ENCODE results near the gene C19orf67. TPM values are rescaled to one million over a fixed set of nuclear protein-coding genes. Genes with fewer than 3 reads are reported as not detected.

The C19orf67 gene
- polyA plus RNA-seq, 1 donor (not counting 4 experiments of a cell fraction or from before 2014, with no cell fraction given), result not detected

DNA sequence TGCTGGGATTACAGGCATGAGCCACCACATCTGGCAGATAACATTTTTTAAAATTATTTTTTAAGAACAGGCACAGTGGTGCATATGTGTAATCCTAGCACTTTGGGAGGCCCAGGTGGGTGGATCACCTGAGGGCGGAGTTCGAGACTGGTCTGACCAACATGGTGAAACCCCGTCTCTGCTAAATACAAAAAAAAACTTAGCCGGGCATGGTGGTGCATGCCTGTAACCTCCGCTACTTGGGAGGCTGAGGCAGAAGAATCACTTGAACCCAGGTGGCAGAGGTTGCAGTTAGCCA, 23.1 kb downstream of the C19orf67 start:
- no peaks in the 10 kb centered on the region for H3K9me3 ChIP-seq (ENCODE audit: control insufficient read depth, low read depth, low read length)
- DNase-seq (ENCODE audit: low read depth, low spot score) (no peak), FAIRE-seq (no peak)
- H3K9me1 ChIP-seq (ENCODE audit: control insufficient read depth, extremely low read depth, insufficient read depth, low read length), result no peaks in the 10 kb centered on the region
- dilution Hi-C loops (cut with MboI; ENCODE audit: extremely low pct_ligation_motif_present, low sequenced_read_pairs), result no loop called here
- no peak for TF ChIP-seq EZH2 (IDR thresholded peaks at IDR 0.05; ENCODE audit: low read length)
- no peak for TF ChIP-seq CTCF (optimal IDR thresholded peaks at IDR 0.05 in 1 of 3, IDR thresholded peaks at IDR 0.05 in 1 of 3, conservative IDR thresholded peaks at IDR 0.05 in 1 of 3; ENCODE audit: extremely low read depth in 1 of 3, insufficient read depth in 2 of 3, low read length in 3 of 3)
- H3K27me3 ChIP-seq (ENCODE audit: control insufficient read depth, extremely low read depth, insufficient read depth, low read length), result peaks cover 30% of the 10 kb centered on the region
- H3K27ac ChIP-seq (ENCODE audit: control insufficient read depth, insufficient read depth, low read length), result no peak overlapping the region
- H2AFZ ChIP-seq (ENCODE audit: control insufficient read depth, low read length), result no peak overlapping the region
- no peaks in the 10 kb centered on the region for H4K20me1 ChIP-seq (ENCODE audit: control insufficient read depth, extremely low read depth, insufficient read depth, low read length)
- no peak overlapping the region for H3K9ac ChIP-seq (ENCODE audit: control insufficient read depth, extremely low read depth, insufficient read depth, low read length)
- no peaks in the 10 kb centered on the region for H3K4me1 ChIP-seq (ENCODE audit: control insufficient read depth, extremely low read depth, insufficient read depth, low read length)
- no peak overlapping the region for H3K4me2 ChIP-seq (ENCODE audit: control insufficient read depth, extremely low read depth, insufficient read depth, low read depth, low read length)
- no peaks in the 10 kb centered on the region for H3K36me3 ChIP-seq (ENCODE audit: control insufficient read depth in 2 of 2, extremely low read depth in 1 of 2, insufficient read depth in 2 of 2, low read length in 2 of 2)
- H3K79me2 ChIP-seq (ENCODE audit: control insufficient read depth, insufficient read depth, low read length), result no peaks in the 10 kb centered on the region
- H3K4me3 ChIP-seq (ENCODE audit: control insufficient read depth in 2 of 3, extremely low read depth in 1 of 3, insufficient read depth in 2 of 3, low read depth in 1 of 3, low read length in 3 of 3), result no peak overlapping the region

DNA sequence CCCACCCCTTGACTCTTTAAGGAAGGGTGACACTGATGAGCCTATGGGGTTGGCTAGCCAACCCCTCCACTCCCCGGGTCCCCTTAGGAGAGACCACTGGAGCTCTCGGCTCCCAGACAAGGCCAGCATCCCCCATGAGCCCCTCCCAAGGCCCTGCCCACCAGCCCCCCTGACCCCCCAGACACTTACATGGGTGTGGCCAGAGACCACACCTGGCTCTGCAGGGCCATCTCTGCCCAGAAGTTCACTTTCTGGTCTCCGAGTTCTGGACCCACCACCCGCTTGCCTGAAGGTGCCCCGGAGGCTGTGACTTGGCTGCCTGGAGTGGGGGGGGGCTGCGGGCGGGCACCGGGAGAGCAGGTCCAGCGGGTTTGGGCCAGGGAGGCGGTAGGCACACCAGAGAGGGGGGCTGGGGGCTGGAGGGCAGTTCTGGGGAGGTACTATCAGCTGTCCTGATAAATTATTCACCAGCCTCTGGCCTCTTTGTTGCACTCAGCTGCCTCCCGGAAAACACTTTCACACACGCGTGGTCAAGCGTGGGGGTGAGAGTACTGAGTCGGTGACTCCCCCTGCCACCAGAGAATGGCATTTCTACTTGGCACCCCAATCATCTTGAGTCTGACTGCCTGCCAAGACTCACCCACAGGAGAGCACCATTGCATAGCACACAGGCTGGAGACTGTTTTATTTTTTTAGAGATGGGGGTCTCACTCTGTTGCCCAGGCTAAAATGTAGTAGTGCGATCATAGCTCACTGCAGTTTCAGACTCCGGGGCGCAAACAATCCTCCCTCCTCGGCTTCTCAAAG, 23.6 kb downstream of the C19orf67 start, which contains the start of gene PALM3:
Gene PALM3, minus strand, starts transcription at position 326 of the 807 bp plus-strand sequence. Its CDS starts 96 bp downstream, at position 230.
- no peak within 1 kb of the TSS for H3K9ac ChIP-seq (ENCODE audit: control insufficient read depth, extremely low read depth, insufficient read depth, low read length)
- no peaks in the 10 kb centered on the region for H3K4me1 ChIP-seq (ENCODE audit: control insufficient read depth, extremely low read depth, insufficient read depth, low read length)
- H2AFZ ChIP-seq (ENCODE audit: control insufficient read depth, low read length), result no peak within 1 kb of the TSS
- H3K27me3 ChIP-seq (ENCODE audit: control insufficient read depth, extremely low read depth, insufficient read depth, low read length), result peaks cover 30% of the 10 kb centered on the region
- no peaks in the 10 kb centered on the region for H3K9me1 ChIP-seq (ENCODE audit: control insufficient read depth, extremely low read depth, insufficient read depth, low read length)
- FAIRE-seq, result no peak
- dilution Hi-C loops (cut with MboI; ENCODE audit: extremely low pct_ligation_motif_present, low sequenced_read_pairs), result no loop called here
- H3K4me3 ChIP-seq (ENCODE audit: control insufficient read depth in 2 of 3, extremely low read depth in 1 of 3, insufficient read depth in 2 of 3, low read depth in 1 of 3, low read length in 3 of 3), result no peak within 1 kb of the TSS
- H3K9me3 ChIP-seq (ENCODE audit: control insufficient read depth, low read depth, low read length), result no peaks in the 10 kb centered on the region
- H4K20me1 ChIP-seq (ENCODE audit: control insufficient read depth, extremely low read depth, insufficient read depth, low read length), result no peaks in the 10 kb centered on the region
- TF ChIP-seq CTCF (optimal IDR thresholded peaks at IDR 0.05 in 1 of 3, IDR thresholded peaks at IDR 0.05 in 1 of 3, conservative IDR thresholded peaks at IDR 0.05 in 1 of 3; ENCODE audit: extremely low read depth in 1 of 3, insufficient read depth in 2 of 3, low read length in 3 of 3) (no peak), EZH2 (IDR thresholded peaks at IDR 0.05; ENCODE audit: low read length) (no peak)
- H3K36me3 ChIP-seq (ENCODE audit: control insufficient read depth in 2 of 2, extremely low read depth in 1 of 2, insufficient read depth in 2 of 2, low read length in 2 of 2), result no peaks in the 10 kb centered on the region
- no peaks in the 10 kb centered on the region for H3K79me2 ChIP-seq (ENCODE audit: control insufficient read depth, insufficient read depth, low read length)
- no peak within 1 kb of the TSS for H3K27ac ChIP-seq (ENCODE audit: control insufficient read depth, insufficient read depth, low read length)
- H3K4me2 ChIP-seq (ENCODE audit: control insufficient read depth, extremely low read depth, insufficient read depth, low read depth, low read length), result no peak within 1 kb of the TSS
- DNase-seq (ENCODE audit: low read depth, low spot score), result no peak

All from keratinocyte (primary cell).